ENCODE data around the gene HEPH. TPM values are rescaled to one million over a fixed set of nuclear protein-coding genes. Genes with fewer than 3 reads are reported as not detected.

HEPH gene
- total and polyA plus RNA-seq, 9 of the 15 experiments (the other 6 are each of a cell fraction or from before 2014, with no cell fraction given) = 22.4 to 67.6 (median 42.9) TPM

GRCh38 chrX:66162331-66162822, 1.7 kb upstream of the HEPH start (continued):
- no peak for TF ChIP-seq ZBTB5 (IDR thresholded peaks at IDR 0.05)
- TF ChIP-seq RNF219 (CRISPR knock-in tag; IDR thresholded peaks at IDR 0.05) = no peak
- no peak for TF ChIP-seq MLX (CRISPR knock-in tag; conservative IDR thresholded peaks at IDR 0.05)
- no peak for TF ChIP-seq ZBTB8A (IDR thresholded peaks at IDR 0.05; ENCODE audit: partially characterized antibody)
- TF ChIP-seq TFAM (CRISPR knock-in tag; conservative IDR thresholded peaks at IDR 0.05) = no peak
- TF ChIP-seq GATAD2B (IDR thresholded peaks at IDR 0.05; ENCODE audit: borderline replicate concordance) = no peak
- no peak for TF ChIP-seq SNAPC5 (CRISPR knock-in tag; IDR thresholded peaks at IDR 0.05)
- TF ChIP-seq ZNF165 (CRISPR knock-in tag; IDR thresholded peaks at IDR 0.05; ENCODE audit: borderline replicate concordance) = no peak
- no peak for TF ChIP-seq ZBTB11 (CRISPR knock-in tag; IDR thresholded peaks at IDR 0.05)
- TF ChIP-seq FOS (IDR thresholded peaks at IDR 0.05; ENCODE audit: extremely low read depth, insufficient read length) = peak; percentile 27
- TF ChIP-seq ETV5 (CRISPR knock-in tag; IDR thresholded peaks at IDR 0.05; ENCODE audit: low read depth) = no peak
- no peak for TF ChIP-seq NFXL1 (CRISPR knock-in tag; IDR thresholded peaks at IDR 0.05)
- no peak for TF ChIP-seq DEAF1 (CRISPR knock-in tag; IDR thresholded peaks at IDR 0.05)
